Measurements from ENCODE around the gene DAZ1.
"Not testable (repeated sequence)": the region's sequence is repeated elsewhere in the genome, so short reads cannot be mapped to it uniquely, and the experiment has no call there.

The DAZ1 gene

GRCh38 chrY:23198908-23199307 is at the start of gene DAZ1:
DAZ1 (minus strand) TSS chrY:23199008; CDS start chrY:23198800, 208 bp downstream.
- not testable (repeated sequence) for DNase-seq

DNA sequence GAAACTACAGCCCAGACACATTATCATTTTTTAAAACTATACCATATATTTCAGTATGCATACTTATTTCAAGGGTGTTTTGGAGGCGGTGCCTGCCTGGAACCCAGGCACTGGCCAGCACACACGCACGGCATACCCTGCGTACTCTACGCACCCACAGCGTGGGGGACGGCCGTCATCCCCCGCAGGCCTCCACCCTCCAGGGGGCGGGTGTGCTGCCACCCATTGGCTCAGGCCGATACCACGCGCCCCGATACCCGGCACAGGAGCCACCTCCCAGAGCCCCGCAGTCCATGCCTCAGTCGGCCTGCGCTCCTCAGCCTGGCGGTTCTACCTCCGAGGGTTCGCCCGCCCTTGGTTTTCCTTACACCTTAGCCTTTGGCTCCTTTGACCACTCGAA is 20.4 kb upstream of the DAZ1 start, which contains the start of gene DAZ2:
Gene DAZ2, plus strand, starts transcription at position 301 of the 400 bp plus-strand sequence. CDS start 208 bp downstream, outside the sequence.
- not testable (repeated sequence) for DNase-seq

GRCh38 chrY:23210681-23211080 is 11.9 kb upstream of the DAZ1 start:
- DNase-seq, result not testable (repeated sequence)

DNA sequence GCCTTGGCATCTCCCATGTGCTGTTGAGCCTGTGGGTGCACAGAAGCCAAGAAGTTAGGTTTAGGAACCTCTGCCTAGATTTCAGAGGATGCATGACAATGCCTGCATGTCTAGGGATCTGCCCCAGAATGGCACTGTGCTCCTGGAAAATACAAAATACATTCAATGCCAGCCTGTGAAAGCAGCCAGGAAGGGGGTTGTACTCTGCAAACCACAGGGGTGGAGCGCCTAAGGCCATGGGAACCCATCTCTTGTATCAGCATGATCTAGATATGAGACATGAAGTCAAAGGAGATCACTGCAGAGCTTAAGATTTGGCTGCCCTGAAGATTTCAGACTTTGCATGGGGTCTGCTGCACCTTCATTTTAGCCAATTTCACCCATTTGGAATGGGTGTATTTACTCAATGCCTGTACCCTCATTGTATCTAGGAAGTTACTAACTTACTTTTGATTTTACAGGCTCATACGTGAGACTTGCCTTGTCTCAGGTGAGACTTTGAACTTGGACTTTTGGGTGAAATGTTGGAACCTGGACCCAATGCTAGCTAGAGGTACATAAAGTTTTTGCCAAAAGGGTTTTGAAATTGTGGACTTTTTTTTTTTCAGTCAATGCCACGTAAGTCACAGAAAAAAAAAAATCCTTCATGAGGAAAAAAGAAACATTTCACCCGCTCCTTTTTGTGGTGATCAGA is 11.1 kb upstream of the DAZ1 start:
- DNase-seq, result not testable (repeated sequence)

GRCh38 chrY:23207455-23207854 is 8.6 kb upstream of the DAZ1 start:
- not testable (repeated sequence) for DNase-seq
